GM12878 (cell line): ENCODE measurements around the gene CD7. TPM values are rescaled to one million over a fixed set of nuclear protein-coding genes. Genes with fewer than 3 reads are reported as not detected.
"Not testable (repeated sequence)": the region's sequence is repeated elsewhere in the genome, so short reads cannot be mapped to it uniquely, and the experiment has no call there.

Source experiments
- ATAC-seq: fragments of 200-7000 bp; cut with Tn5 transposase; 3 replicates; pipeline ENCODE4 v1.9.1; 2020; ENCODE audit warnings: mild to moderate bottlenecking, moderate library complexity
- BruUV-seq: library from RNA; stranded (reverse); fragments of 400-500 nt; replicated peaks from 2 replicates; lab custom pipeline; 2021; lab: Mats Ljungman, UMichigan
- CTCF ChIA-PET: fragments of 300-600 bp; sonication (Branson Sonifier 250); formaldehyde crosslinking; extraction: SDS; loops from one replicate; lab custom pipeline; 2021; ENCODE audit warnings: inconsistent platforms; lab: Yijun Ruan, JAX
- POLR2A ChIA-PET: fragments of 350-600 bp; formaldehyde crosslinking; extraction: SDS; loops from one replicate; lab custom pipeline; 2021; ENCODE audit warnings: inconsistent platforms; lab: Charles Lee
- RAD21 ChIA-PET: fragments of 300-600 bp; sonication (Branson Sonifier 250); formaldehyde crosslinking; loops from one replicate; lab custom pipeline; 2023; ENCODE audit warnings: antibody characterized with exemption; ENCODE audit not compliant: unreplicated experiment; lab: Charles Lee
- SMC1A ChIA-PET: fragments of 300-600 bp; sonication (Branson Sonifier 250); formaldehyde crosslinking; loops from one replicate; lab custom pipeline; 2023; ENCODE audit not compliant: unreplicated experiment, uncharacterized antibody; lab: Charles Lee
- DNase-seq: peaks from one replicate; pipeline ENCODE4 v3.0.0-alpha.2; 2011; ENCODE audit warnings: low read depth, low spot score
- FAIRE-seq: peaks from 3 replicates; lab custom pipeline; 2011; peaks lifted over from hg19 to GRCh38; lab: Jason Lieb, UNC
- H2AFZ ChIP-seq: 2 replicates; pipeline ENCODE4 v1.6.0; 2011; ENCODE audit warnings: low read depth, low read length, control low read depth; ENCODE audit not compliant: control insufficient read depth
- H3K27ac ChIP-seq: 2 replicates; pipeline ENCODE4 v1.5.1; 2011; ENCODE audit warnings: control low read depth; ENCODE audit not compliant: control insufficient read depth, insufficient read depth
- H3K27me3 ChIP-seq, 2 experiments: replicated peaks in 1 of 2; 2 replicates each; pipeline versions ENCODE4 v1.6.0 to v1.6.1; 2011; ENCODE audit warnings: low read length in 1 of 2; ENCODE audit not compliant: control insufficient read depth in 2 of 2, insufficient read depth in 2 of 2
- H3K36me3 ChIP-seq, 2 experiments: 2 replicates each; pipeline ENCODE4 v1.5.1; 2011; ENCODE audit warnings: low read length in 1 of 2; ENCODE audit not compliant: control insufficient read depth in 2 of 2, insufficient read depth in 2 of 2
- H3K4me1 ChIP-seq: 2 replicates; pipeline ENCODE4 v1.6.1; 2011; ENCODE audit warnings: mild to moderate bottlenecking, low read length, moderate library complexity, mixed read lengths; ENCODE audit not compliant: control insufficient read depth, insufficient read depth
- H3K4me2 ChIP-seq: 2 replicates; pipeline ENCODE4 v1.6.0; 2011; ENCODE audit warnings: control low read depth; ENCODE audit not compliant: control insufficient read depth, insufficient read depth
- H3K4me3 ChIP-seq: fragments of 200-600 bp; sonication (generic); 2 replicates; pipeline ENCODE4 v1.5.1; 2016
- H3K79me2 ChIP-seq: 2 replicates; pipeline ENCODE4 v1.6.0; 2011; ENCODE audit warnings: low read length; ENCODE audit not compliant: control insufficient read depth, insufficient read depth
- H3K9ac ChIP-seq: 2 replicates; pipeline ENCODE4 v1.8.0; 2011; ENCODE audit warnings: low read length, control low read depth, mixed read lengths; ENCODE audit not compliant: control insufficient read depth, insufficient read depth
- H3K9me3 ChIP-seq: replicated peaks from 3 replicates; pipeline ENCODE4 v1.5.1; 2011; ENCODE audit warnings: mild to moderate bottlenecking, low read length; ENCODE audit not compliant: control insufficient read depth, insufficient read depth
- H4K20me1 ChIP-seq: 2 replicates; pipeline ENCODE4 v1.6.0; 2011; ENCODE audit not compliant: control insufficient read depth, insufficient read depth
- ATF7 ChIP-seq: fragments of 450-650 bp; IDR thresholded peaks from 2 replicates; pipeline ENCODE4 v1.6.1; 2016; ENCODE audit warnings: low read depth, mild to moderate bottlenecking
- FOS ChIP-seq: IDR thresholded peaks from 3 replicates; pipeline ENCODE4 v1.6.1; 2011; ENCODE audit warnings: borderline replicate concordance; ENCODE audit not compliant: insufficient read length; ENCODE audit errors: extremely low read depth
- MLLT1 ChIP-seq: fragments of 450-650 bp; IDR thresholded peaks from 2 replicates; pipeline ENCODE4 v1.6.1; 2016; ENCODE audit warnings: mild to moderate bottlenecking
- MTA3 ChIP-seq: IDR thresholded peaks from 2 replicates; pipeline ENCODE4 v1.6.1; 2012; ENCODE audit warnings: low read length, inconsistent platforms, borderline replicate concordance
- RCOR1 ChIP-seq: conservative IDR thresholded peaks from 2 replicates; pipeline ENCODE4 v1.6.1; 2012; ENCODE audit warnings: low read depth, low read length, improper control_type of control experiment
- RFX5 ChIP-seq: IDR thresholded peaks from 2 replicates; pipeline ENCODE4 v1.6.1; 2011; ENCODE audit warnings: low read depth, low read length, improper control_type of control experiment
- SMAD1 ChIP-seq: fragments of 450-650 bp; IDR thresholded peaks from 2 replicates; pipeline ENCODE4 v1.6.1; 2018; ENCODE audit warnings: mild to moderate bottlenecking, low read depth; ENCODE audit not compliant: partially characterized antibody
- SREBF2 ChIP-seq: IDR thresholded peaks from 2 replicates; pipeline ENCODE4 v1.6.1; 2012; ENCODE audit warnings: mild to moderate bottlenecking, low read length
- WGBS: methylation state at CpG from one replicate; pipeline ENCODE4 v1.1.6; 2016; ENCODE audit warnings: low lambda C conversion rate; ENCODE audit not compliant: insufficient replicate concordance, insufficient coverage; ENCODE audit errors: missing lambda C conversion rate; 5-methylcytosine and 5-hydroxymethylcytosine counted together
- in situ Hi-C: fragments of 300-500 bp; cut with MboI; formaldehyde crosslinking; loops from 9 replicates; pipeline ENCODE4 v1.14.3; 2018; ENCODE audit warnings: mixed read lengths
- intact Hi-C: fragments of 100-400 bp; cut with micrococcal nuclease; formaldehyde crosslinking; loops from one replicate; pipeline ENCODE4 v1.14.2; 2022; ENCODE audit not compliant: unreplicated experiment
- polyA plus RNA-seq, 11 experiments: library from polyadenylated mRNA; depleted of rRNA in 4 of 11; unstranded in 6 of 11; stranded (reverse) in 5 of 11; fragments of >200 nt; fragmentation: Nextera tagmentation in 4 of 11; fragmentation: Illumina TruSeq in 1 of 11; extraction: Ambion mirVana in 4 of 11; extraction: Trizol in 1 of 11; gene quantifications; 1 replicate in 1 of 11; 2 replicates in 10 of 11; pipeline versions ENCODE4 v1.2.1 to v1.2.3, GENCODE V29; 2011 to 2016; ENCODE audit warnings: inconsistent platforms in 2 of 11, missing spikeins in 2 of 11, low read depth in 1 of 11
- total RNA-seq, 4 experiments: library from RNA; depleted of rRNA in 3 of 4; stranded (reverse); fragments of >200 nt in 3 of 4; fragmentation: Illumina TruSeq in 1 of 4; extraction: Trizol in 1 of 4; gene quantifications; 2 replicates each; pipeline versions ENCODE4 v1.2.1 to v1.2.3, GENCODE V29; 2013 to 2021
- TF ChIP-seq, protein P1 (sequence below): fragments of 450-650 bp; IDR thresholded peaks from 2 replicates; pipeline ENCODE4 v1.6.1; 2017; ENCODE audit warnings: mild to moderate bottlenecking

The CD7 gene
- total and polyA plus RNA-seq, 10 of the 15 experiments (the other 5 are each of a cell fraction or from before 2014, with no cell fraction given): 0.33 TPM; not detected in 9

DNA sequence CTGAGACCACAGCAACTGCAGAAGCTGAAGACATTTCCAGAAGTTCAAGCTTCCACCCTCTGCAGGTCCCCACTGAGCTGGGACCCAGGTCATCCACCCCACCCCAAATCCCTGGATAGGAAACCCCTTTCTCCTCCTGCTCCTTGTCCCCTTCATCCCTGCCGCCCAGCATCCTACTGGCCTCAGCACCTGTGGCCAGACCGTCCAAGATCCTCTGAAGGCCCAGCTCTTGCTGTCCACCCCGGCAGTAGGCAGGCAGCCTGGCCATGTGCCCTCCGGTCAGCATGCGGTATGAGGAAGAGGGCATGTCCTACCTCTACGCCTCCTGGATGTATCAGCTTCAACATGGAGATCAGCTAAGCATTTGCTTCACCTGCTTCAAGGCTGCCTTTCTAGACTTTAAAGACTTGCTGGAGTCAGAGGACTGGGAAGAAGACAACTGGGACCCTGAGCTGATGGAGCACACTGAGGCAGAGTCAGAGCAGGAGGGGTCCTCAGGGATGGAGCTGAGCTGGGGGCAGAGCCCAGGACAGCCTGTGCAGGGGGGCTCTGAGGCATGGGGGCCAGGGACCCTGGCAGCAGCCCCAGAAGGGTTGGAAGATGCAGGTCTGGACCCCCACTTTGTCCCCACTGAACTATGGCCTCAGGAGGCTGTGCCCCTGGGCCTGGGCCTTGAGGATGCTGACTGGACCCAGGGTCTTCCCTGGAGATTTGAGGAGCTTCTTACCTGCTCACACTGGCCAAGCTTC, 44.7 kb upstream of the CD7 start:
- Histone ChIP-seq H3K4me3 (no peak overlapping the region), H3K4me1 (peaks cover 4% of the 10 kb centered on the region; the same call in 1 of the 2 replicates), H2AFZ (no peak overlapping the region), H3K9me3 (no peaks in the 10 kb centered on the region), H3K4me2 (no peak overlapping the region), H3K9ac (no peak overlapping the region), H4K20me1 (no peaks in the 10 kb centered on the region), H3K36me3 (no peaks in the 10 kb centered on the region), H3K27me3 (no peaks in the 10 kb centered on the region), H3K27ac (no peak overlapping the region), H3K79me2 (no peaks in the 10 kb centered on the region)
- ChIA-PET SMC1A (interaction anchor here (0.7 to 1.6 kb wide), 2 partner anchors 37 to 38 kb away, joined by 3 to 5 read pairs; no protein-coding TSS in a partner anchor), POLR2A (interaction anchor here (0.6 kb wide), 1 partner anchor 65 kb away, joined by 3 read pairs; no protein-coding TSS in a partner anchor), CTCF (interaction anchor here (1.2 to 1.3 kb wide), 2 partner anchors 9 to 11 kb away, joined by 4 to 6 read pairs; no protein-coding TSS in a partner anchor), RAD21 (no interaction called here)
- WGBS: 75% methylated on average over 6 of the region's 6 CpGs
- intact Hi-C loops: no loop called here
- TF ChIP-seq MLLT1 (no peak), MTA3 (no peak), ATF7 (no peak), FOS (no peak), RFX5 (no peak), SMAD1 (no peak), RCOR1 (no peak), SREBF2 (no peak)
- TF ChIP-seq, protein P1, sequence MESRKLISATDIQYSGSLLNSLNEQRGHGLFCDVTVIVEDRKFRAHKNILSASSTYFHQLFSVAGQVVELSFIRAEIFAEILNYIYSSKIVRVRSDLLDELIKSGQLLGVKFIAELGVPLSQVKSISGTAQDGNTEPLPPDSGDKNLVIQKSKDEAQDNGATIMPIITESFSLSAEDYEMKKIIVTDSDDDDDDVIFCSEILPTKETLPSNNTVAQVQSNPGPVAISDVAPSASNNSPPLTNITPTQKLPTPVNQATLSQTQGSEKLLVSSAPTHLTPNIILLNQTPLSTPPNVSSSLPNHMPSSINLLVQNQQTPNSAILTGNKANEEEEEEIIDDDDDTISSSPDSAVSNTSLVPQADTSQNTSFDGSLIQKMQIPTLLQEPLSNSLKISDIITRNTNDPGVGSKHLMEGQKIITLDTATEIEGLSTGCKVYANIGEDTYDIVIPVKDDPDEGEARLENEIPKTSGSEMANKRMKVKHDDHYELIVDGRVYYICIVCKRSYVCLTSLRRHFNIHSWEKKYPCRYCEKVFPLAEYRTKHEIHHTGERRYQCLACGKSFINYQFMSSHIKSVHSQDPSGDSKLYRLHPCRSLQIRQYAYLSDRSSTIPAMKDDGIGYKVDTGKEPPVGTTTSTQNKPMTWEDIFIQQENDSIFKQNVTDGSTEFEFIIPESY: no peak
- no peak for ATAC-seq
- in situ Hi-C loops: no loop called here
- FAIRE-seq: no peak
- no peak for DNase-seq
- BruUV-seq: no TSS peak

DNA sequence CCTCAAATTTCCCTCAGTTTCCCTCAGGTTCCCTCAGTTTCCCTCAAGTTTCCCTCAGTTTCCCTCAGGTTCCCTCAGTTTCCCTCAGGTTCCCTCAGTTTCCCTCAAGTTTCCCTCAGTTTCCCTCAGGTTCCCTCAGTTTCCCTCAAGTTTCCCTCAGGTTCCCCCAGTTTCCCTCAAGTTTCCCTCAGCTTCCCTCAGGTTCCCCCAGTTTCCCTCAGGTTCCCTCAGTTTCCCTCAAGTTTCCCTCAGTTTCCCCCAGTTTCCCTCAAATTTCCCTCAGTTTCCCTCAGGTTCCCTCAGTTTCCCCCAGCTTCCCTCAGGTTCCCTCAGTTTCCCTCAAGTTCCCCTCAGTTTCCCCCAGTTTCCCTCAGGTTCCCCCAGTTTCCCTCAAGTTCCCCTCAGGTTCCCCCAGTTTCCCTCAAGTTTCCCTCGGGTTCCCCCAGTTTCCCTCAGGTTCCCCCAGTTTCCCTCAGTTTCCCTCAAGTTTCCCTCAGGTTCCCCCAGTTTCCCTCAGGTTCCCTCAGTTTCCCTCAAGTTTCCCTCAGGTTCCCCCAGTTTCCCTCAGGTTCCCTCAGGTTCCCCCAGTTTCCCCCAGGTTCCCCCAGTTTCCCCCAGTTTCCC, 42.2 kb upstream of the CD7 start:
- H3K4me2 ChIP-seq, FAIRE-seq, H4K20me1 ChIP-seq, H3K27ac ChIP-seq, H3K36me3 ChIP-seq, H3K4me1 ChIP-seq, H3K27me3 ChIP-seq, H3K79me2 ChIP-seq, H2AFZ ChIP-seq, ATAC-seq, H3K4me3 ChIP-seq, H3K9ac ChIP-seq, intact Hi-C loops, SMC1A ChIA-PET, BruUV-seq, H3K9me3 ChIP-seq, POLR2A ChIA-PET, RAD21 ChIA-PET, DNase-seq, in situ Hi-C loops: not testable (repeated sequence)
- CTCF ChIA-PET: interaction anchor here (1.0 kb wide), 1 partner anchor 7 kb away, joined by 3 read pairs; no protein-coding TSS in a partner anchor
- WGBS: no CpG with 5 or more reads among the region's 1 CpG
